ENCODE measurements around the gene INO80D. TPM values are rescaled to one million over a fixed set of nuclear protein-coding genes. Genes with fewer than 3 reads are reported as not detected.
A peak's percentile ranks its signal among the peaks of the same experiment; 100 is the strongest.
"Not testable (repeated sequence)": the region's sequence is repeated elsewhere in the genome, so short reads cannot be mapped to it uniquely, and the experiment has no call there.

INO80D gene
- total RNA-seq, 1 donor from 2014 or later, result 21.0 TPM

DNA sequence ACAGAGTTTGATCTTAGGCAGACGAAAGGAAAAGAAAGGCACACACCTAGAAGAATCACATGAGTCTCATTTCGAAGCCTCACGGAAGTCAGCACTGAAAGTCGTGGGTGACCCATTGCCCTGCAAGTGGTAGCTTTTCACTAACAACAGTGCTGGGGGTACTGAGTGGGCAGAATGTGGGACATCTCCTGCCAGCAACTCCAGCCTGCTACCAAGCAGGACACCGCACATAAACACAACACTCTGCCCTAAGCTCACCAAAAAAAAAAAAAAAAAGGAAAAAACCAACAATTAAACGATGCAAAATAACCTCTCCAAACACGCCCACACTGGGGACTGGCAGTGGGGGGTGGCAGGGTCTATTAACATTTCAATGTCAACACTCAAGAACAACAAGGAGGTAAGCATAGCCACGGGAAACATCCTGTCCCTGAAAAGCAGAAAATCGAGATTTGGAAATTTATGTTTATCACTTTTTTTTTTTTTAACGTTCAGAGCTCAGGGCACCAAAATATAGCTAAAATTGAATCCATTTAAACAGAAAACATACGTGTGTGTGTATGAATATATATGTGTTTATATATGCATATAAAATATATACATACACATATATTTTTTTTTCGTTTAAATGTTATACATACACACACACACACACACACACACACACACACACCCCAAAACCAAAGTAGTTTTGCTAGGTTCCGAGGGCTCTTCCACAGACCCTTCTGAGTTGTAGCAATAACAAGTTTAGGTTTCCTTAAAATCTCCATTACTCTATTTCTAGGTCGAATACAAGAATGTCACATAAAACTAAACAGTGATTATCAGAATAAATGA lies 2.2 kb downstream of the INO80D start:
- no peaks in the 10 kb centered on the region for H3K9me3 Mint-ChIP-seq (ENCODE audit: unreplicated experiment)

DNA sequence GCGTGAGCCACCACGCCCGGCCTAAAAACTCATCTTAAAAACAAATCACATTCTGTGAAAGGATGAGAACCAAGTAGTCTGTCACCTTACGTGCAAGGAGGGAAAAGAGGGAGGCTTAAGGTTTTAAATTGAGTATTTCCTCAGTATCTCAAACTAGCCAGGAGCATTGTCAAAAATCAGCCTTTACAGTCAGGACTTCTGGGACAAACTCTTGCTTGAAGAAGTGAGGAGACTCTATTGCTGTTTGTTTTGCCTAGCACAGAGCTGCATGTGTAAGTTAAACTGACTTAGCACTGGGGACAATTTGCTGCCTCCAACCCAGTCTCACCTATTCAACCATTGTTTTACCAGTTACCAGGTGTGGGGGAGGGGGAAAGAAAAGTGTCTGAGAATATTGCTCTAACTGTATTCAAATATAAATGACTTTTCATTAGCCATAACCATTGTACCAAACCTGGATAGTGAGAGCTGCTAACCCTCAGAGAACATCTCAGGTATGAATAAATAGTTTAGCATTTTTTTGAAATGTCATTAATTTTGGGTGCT lies 3.6 kb downstream of the INO80D start:
- Mint-ChIP-seq H3K4me3 (ENCODE audit: unreplicated experiment) (no peak overlapping the region), H3K27me3 (ENCODE audit: unreplicated experiment) (peaks cover 9% of the 10 kb centered on the region), H3K9me3 (ENCODE audit: unreplicated experiment) (no peaks in the 10 kb centered on the region), H3K27ac (ENCODE audit: unreplicated experiment) (no peak overlapping the region), H3K36me3 (ENCODE audit: low read depth, unreplicated experiment) (no peaks in the 10 kb centered on the region), H3K4me1 (ENCODE audit: unreplicated experiment) (peaks cover 27% of the 10 kb centered on the region)
- TF ChIP-seq, protein P1, sequence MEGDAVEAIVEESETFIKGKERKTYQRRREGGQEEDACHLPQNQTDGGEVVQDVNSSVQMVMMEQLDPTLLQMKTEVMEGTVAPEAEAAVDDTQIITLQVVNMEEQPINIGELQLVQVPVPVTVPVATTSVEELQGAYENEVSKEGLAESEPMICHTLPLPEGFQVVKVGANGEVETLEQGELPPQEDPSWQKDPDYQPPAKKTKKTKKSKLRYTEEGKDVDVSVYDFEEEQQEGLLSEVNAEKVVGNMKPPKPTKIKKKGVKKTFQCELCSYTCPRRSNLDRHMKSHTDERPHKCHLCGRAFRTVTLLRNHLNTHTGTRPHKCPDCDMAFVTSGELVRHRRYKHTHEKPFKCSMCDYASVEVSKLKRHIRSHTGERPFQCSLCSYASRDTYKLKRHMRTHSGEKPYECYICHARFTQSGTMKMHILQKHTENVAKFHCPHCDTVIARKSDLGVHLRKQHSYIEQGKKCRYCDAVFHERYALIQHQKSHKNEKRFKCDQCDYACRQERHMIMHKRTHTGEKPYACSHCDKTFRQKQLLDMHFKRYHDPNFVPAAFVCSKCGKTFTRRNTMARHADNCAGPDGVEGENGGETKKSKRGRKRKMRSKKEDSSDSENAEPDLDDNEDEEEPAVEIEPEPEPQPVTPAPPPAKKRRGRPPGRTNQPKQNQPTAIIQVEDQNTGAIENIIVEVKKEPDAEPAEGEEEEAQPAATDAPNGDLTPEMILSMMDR (IDR thresholded peaks at IDR 0.05; ENCODE audit: unreplicated experiment), result no peak
- no peak for DNase-seq (ENCODE audit: low spot score)

More for the DNA sequence above, 2.2 kb downstream of the INO80D start:
- Mint-ChIP-seq H3K4me3 (ENCODE audit: unreplicated experiment) (peak overlapping the region; percentile 99), H3K27me3 (ENCODE audit: unreplicated experiment) (peaks cover 9% of the 10 kb centered on the region), H3K4me1 (ENCODE audit: unreplicated experiment) (peaks cover 28% of the 10 kb centered on the region), H3K36me3 (ENCODE audit: low read depth, unreplicated experiment) (no peaks in the 10 kb centered on the region), H3K27ac (ENCODE audit: unreplicated experiment) (peak overlapping the region; percentile 91)
- DNase-seq (ENCODE audit: low spot score), result peak; percentile 5
- TF ChIP-seq, protein P1 (IDR thresholded peaks at IDR 0.05; ENCODE audit: unreplicated experiment), result no peak

DNA sequence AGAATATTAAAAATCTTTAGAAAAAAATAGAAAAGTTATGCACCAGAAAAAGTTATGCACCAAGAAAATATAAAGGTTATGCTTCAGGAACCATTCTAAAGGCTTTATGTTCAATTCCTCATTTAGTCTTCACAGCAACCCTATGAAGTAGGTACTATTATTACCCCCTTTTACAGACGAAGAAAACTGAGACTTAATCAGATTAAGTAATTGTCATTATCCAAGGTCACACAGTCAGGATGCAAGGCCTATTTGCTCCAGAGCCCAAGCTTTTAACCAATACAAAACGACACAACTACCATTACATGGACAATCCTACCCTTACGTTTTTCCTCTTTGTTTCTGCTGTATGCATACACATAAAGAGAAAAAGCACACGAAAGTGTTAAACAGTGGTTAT lies 5.0 kb downstream of the INO80D start:
- no peak overlapping the region for H3K27ac Mint-ChIP-seq (ENCODE audit: unreplicated experiment)
- H3K4me3 Mint-ChIP-seq (ENCODE audit: unreplicated experiment), result no peak overlapping the region
- TF ChIP-seq, protein P1 (IDR thresholded peaks at IDR 0.05; ENCODE audit: unreplicated experiment), result no peak
- H3K4me1 Mint-ChIP-seq (ENCODE audit: unreplicated experiment), result peaks cover 22% of the 10 kb centered on the region
- H3K36me3 Mint-ChIP-seq (ENCODE audit: low read depth, unreplicated experiment), result no peaks in the 10 kb centered on the region
- DNase-seq (ENCODE audit: low spot score), result no peak
- H3K27me3 Mint-ChIP-seq (ENCODE audit: unreplicated experiment), result peaks cover 6% of the 10 kb centered on the region
- no peaks in the 10 kb centered on the region for H3K9me3 Mint-ChIP-seq (ENCODE audit: unreplicated experiment)

DNA sequence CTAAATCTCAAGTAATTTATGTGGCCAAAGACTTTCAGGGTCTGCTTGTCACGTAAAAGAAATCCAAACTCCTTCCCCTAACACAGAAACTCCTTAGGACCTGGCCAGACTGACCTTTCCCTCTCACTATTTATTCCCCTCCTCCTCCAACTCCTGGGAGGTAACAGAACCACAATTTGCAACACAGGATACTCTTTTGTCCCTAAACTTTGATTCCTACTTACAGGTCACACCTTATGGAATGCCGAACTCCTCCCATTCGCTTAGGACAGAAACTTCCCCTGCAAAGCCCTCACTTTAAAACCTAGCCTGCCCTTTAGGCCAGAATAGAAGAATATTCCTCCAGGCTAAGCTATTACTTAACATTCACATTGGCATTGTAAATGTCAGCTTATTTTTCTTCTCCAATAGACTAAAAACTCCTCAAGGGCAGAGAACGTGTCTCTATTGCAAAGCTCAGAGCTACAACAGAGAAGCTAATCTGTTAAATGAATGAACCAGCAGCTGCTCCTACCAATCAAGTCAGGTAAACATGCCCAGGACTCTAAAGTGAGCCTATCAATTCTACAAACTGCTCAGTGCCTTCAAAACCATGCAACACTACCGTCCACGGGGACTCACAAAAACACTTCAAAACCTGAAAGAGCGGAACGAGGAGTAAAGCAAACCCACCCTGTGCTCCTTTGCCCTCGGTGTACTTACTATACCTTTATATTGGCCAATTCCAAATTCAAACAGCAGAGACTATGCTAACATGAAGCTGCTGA lies 6.1 kb downstream of the INO80D start:
- peaks cover 3% of the 10 kb centered on the region for H3K36me3 Mint-ChIP-seq (ENCODE audit: low read depth, unreplicated experiment)
- H3K27ac Mint-ChIP-seq (ENCODE audit: unreplicated experiment), result peak overlapping the region; percentile 14
- peaks cover 4% of the 10 kb centered on the region for H3K27me3 Mint-ChIP-seq (ENCODE audit: unreplicated experiment)
- peaks cover 22% of the 10 kb centered on the region for H3K4me1 Mint-ChIP-seq (ENCODE audit: unreplicated experiment)
- H3K9me3 Mint-ChIP-seq (ENCODE audit: unreplicated experiment), result no peaks in the 10 kb centered on the region
- peak overlapping the region; percentile 17 for H3K4me3 Mint-ChIP-seq (ENCODE audit: unreplicated experiment)
- TF ChIP-seq, protein P1 (IDR thresholded peaks at IDR 0.05; ENCODE audit: unreplicated experiment), result no peak
- no peak for DNase-seq (ENCODE audit: low spot score)

DNA sequence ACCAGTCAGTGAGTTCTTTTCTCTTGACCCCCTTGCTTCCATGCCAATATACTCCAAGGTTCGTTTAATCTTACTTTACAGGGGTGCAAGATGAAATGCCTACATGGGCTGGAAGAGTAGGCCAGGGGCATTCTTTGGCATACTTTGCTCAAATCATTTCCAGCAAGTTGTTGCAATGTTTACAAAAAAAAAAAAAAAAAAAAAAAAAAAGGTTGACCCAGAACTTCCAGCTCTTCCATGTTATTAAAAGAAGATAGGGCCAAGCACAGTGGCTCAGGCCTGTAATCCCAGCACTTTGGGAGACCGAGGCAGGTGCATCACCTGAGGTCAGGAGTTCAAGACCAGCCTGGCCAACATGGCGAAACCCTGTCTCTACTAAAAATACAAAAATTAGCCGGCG lies 8.1 kb downstream of the INO80D start:
- not testable (repeated sequence) for H3K4me3 Mint-ChIP-seq (ENCODE audit: unreplicated experiment); DNase-seq (ENCODE audit: low spot score); H3K27ac Mint-ChIP-seq (ENCODE audit: unreplicated experiment); H3K27me3 Mint-ChIP-seq (ENCODE audit: unreplicated experiment); H3K4me1 Mint-ChIP-seq (ENCODE audit: unreplicated experiment); H3K9me3 Mint-ChIP-seq (ENCODE audit: unreplicated experiment); H3K36me3 Mint-ChIP-seq (ENCODE audit: low read depth, unreplicated experiment)

All from endothelial cell (in vitro differentiated cells).